ENCODE data around the gene ADAMTS12.
"Not testable (repeated sequence)": the region's sequence is repeated elsewhere in the genome, so short reads cannot be mapped to it uniquely, and the experiment has no call there.

DNA sequence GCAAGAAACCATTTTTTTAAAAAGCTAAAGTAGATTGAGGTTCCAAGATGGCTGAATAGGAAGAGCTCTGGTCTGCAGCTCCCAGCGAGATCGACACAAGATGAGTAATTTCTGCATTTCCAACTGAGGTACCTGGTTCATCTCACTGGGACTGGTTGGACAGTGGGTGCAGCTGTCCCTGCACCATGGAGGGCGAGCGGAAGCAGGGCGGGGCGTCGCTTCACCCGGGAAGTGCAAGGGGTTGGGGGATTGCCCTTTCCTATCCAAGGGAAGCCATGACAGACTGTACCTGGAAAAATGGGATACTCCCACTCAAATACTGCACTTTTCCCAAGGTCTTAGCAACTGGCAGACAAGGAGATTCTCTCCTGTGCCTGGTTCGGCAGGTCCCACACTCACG is 352.0 kb downstream of the ADAMTS12 start:
- TF ChIP-seq, protein P1, sequence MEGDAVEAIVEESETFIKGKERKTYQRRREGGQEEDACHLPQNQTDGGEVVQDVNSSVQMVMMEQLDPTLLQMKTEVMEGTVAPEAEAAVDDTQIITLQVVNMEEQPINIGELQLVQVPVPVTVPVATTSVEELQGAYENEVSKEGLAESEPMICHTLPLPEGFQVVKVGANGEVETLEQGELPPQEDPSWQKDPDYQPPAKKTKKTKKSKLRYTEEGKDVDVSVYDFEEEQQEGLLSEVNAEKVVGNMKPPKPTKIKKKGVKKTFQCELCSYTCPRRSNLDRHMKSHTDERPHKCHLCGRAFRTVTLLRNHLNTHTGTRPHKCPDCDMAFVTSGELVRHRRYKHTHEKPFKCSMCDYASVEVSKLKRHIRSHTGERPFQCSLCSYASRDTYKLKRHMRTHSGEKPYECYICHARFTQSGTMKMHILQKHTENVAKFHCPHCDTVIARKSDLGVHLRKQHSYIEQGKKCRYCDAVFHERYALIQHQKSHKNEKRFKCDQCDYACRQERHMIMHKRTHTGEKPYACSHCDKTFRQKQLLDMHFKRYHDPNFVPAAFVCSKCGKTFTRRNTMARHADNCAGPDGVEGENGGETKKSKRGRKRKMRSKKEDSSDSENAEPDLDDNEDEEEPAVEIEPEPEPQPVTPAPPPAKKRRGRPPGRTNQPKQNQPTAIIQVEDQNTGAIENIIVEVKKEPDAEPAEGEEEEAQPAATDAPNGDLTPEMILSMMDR (optimal IDR thresholded peaks at IDR 0.05 in 1 of 3, IDR thresholded peaks at IDR 0.05 in 1 of 3, conservative IDR thresholded peaks at IDR 0.05 in 1 of 3; ENCODE audit: extremely low read depth in 1 of 3, insufficient read depth in 2 of 3, low read length in 3 of 3), result not testable (repeated sequence)
- TF ChIP-seq EZH2 (IDR thresholded peaks at IDR 0.05; ENCODE audit: low read length), result not testable (repeated sequence)
